ENCODE results near the gene MAST3. TPM values are rescaled to one million over a fixed set of nuclear protein-coding genes. Genes with fewer than 3 reads are reported as not detected.

MAST3 gene
- total and polyA plus RNA-seq, 4 donors: 4.3 to 10.6 (median 6.7) TPM

- TF ChIP-seq EGR1 (IDR thresholded peaks at IDR 0.05; ENCODE audit: low read depth in 2 of 2): no peak
- Histone ChIP-seq H3K9me3 (ENCODE audit: control insufficient read depth in 4 of 4, low read length in 3 of 4) (no peaks in the 10 kb centered on the region), H3K4me1 (ENCODE audit: control insufficient read depth in 4 of 4, insufficient read depth in 4 of 4, low read length in 3 of 4) (peaks cover 12 to 43% (median 36%) of the 10 kb centered on the region in 4 donors), H3K9ac (ENCODE audit: low read depth in 1 of 2, low read length in 2 of 2) (no peak overlapping the region), H3K4me3 (ENCODE audit: low read depth in 1 of 3, low read length in 3 of 3) (no peak overlapping the region), H3K36me3 (ENCODE audit: control insufficient read depth in 4 of 4, insufficient read depth in 3 of 4, low read depth in 1 of 4, low read length in 3 of 4) (peaks cover 0 to 3% (median under 1%) of the 10 kb centered on the region in 4 donors), H3K27me3 (ENCODE audit: control insufficient read depth in 4 of 4, insufficient read depth in 4 of 4, low read length in 3 of 4) (no peaks in the 10 kb centered on the region), H3K27ac (ENCODE audit: low read depth in 1 of 2, low read length in 2 of 2) (peak overlapping the region; percentile 42 to 92)
- DNase-seq (ENCODE audit: low spot score): no peak
- WGBS: 25% methylated on average over 2 of the region's 2 CpGs
Measured at GRCh38 chr19:18108897-18109296, 11.3 kb downstream of the MAST3 start.

- H3K36me3 ChIP-seq (ENCODE audit: control insufficient read depth in 4 of 4, insufficient read depth in 3 of 4, low read depth in 1 of 4, low read length in 3 of 4): peaks cover 0 to 3% (median 1%) of the 10 kb centered on the region in 4 donors
- no peak for TF ChIP-seq CTCF (IDR thresholded peaks at IDR 0.05; ENCODE audit: low read depth, low read length, missing input control)
- peak; percentile 55 for TF ChIP-seq ZBTB33 (IDR thresholded peaks at IDR 0.05)
- peak; percentile 75 for TF ChIP-seq MAX (IDR thresholded peaks at IDR 0.05)
- no peak for TF ChIP-seq ATF3 (IDR thresholded peaks at IDR 0.05)
- peak; percentile 73 for TF ChIP-seq REST (IDR thresholded peaks at IDR 0.05)
- TF ChIP-seq EGR1 (IDR thresholded peaks at IDR 0.05; ENCODE audit: low read depth in 2 of 2): peak in 1 of 2 donors; percentile 34
- TF ChIP-seq RXRA (IDR thresholded peaks at IDR 0.05): peak; percentile 80 to 89
- TF ChIP-seq JUND (IDR thresholded peaks at IDR 0.05): peak; percentile 29 to 65
- no peak for TF ChIP-seq FOXA2 (IDR thresholded peaks at IDR 0.05)
- TF ChIP-seq NR2F2 (IDR thresholded peaks at IDR 0.05): peak; percentile 81
- no peak for TF ChIP-seq RAD21 (IDR thresholded peaks at IDR 0.05)
- TF ChIP-seq GABPA (IDR thresholded peaks at IDR 0.05 in 1 of 2, conservative IDR thresholded peaks at IDR 0.05 in 1 of 2): peak in 1 of 2 donors; percentile 58
- peak; percentile 53 for TF ChIP-seq YY1 (IDR thresholded peaks at IDR 0.05)
- no peak for TF ChIP-seq TAF1 (conservative IDR thresholded peaks at IDR 0.05)
- TF ChIP-seq HNF4G (IDR thresholded peaks at IDR 0.05): peak; percentile 98
- peak; percentile 99 for TF ChIP-seq HNF4A (conservative IDR thresholded peaks at IDR 0.05)
- peak; percentile 95 for TF ChIP-seq SP1 (IDR thresholded peaks at IDR 0.05)
- TF ChIP-seq FOXA1 (IDR thresholded peaks at IDR 0.05): peak; percentile 50
- peak; percentile 59 for DNase-seq (ENCODE audit: low spot score)
- peak overlapping the region in 1 of 2 donors; percentile 77 for H3K9ac ChIP-seq (ENCODE audit: low read depth in 1 of 2, low read length in 2 of 2)
- H3K27ac ChIP-seq (ENCODE audit: low read depth in 1 of 2, low read length in 2 of 2): peak overlapping the region; percentile 42 to 92
- no peaks in the 10 kb centered on the region for H3K27me3 ChIP-seq (ENCODE audit: control insufficient read depth in 4 of 4, insufficient read depth in 4 of 4, low read length in 3 of 4)
- 19% methylated on average over 12 of the region's 12 CpGs for WGBS
- no peaks in the 10 kb centered on the region for H3K9me3 ChIP-seq (ENCODE audit: control insufficient read depth in 4 of 4, low read length in 3 of 4)
- peak overlapping the region; percentile 44 to 87 (median 62) for H3K4me3 ChIP-seq (ENCODE audit: low read depth in 1 of 3, low read length in 3 of 3)
- H3K4me1 ChIP-seq (ENCODE audit: control insufficient read depth in 4 of 4, insufficient read depth in 4 of 4, low read length in 3 of 4): peaks cover 12 to 40% (median 33%) of the 10 kb centered on the region in 4 donors
Measured at GRCh38 chr19:18109341-18109732, 11.8 kb downstream of the MAST3 start.

Data from liver (tissue), 9 donors.